Fibroblast of skin of right biceps (primary cell): ENCODE measurements around the gene EGFR.

Experiments used
- DNase-seq: peaks from one replicate; pipeline ENCODE4 v3.0.0-alpha.2; 2013

EGFR gene

GRCh38 chr7:55018361-55019190 lies at the start of gene EGFR:
TSS of gene EGFR (plus strand) at chr7:55019017. CDS start at chr7:55019278, 261 bp downstream.
- DNase-seq = peak; percentile 75

- DNase-seq = no peak
These were observed 49.4 kb upstream of the EGFR start for GRCh38 chr7:54969208-54969967.

- no peak for DNase-seq
These were observed 46.0 kb upstream of the EGFR start for GRCh38 chr7:54972733-54973294.

GRCh38 chr7:54978364-54979116 lies 40.3 kb upstream of the EGFR start:
- DNase-seq = no peak

- no peak for DNase-seq
These were observed 38.3 kb upstream of the EGFR start for GRCh38 chr7:54980521-54980920.

- DNase-seq = no peak
These were observed 36.9 kb upstream of the EGFR start for GRCh38 chr7:54981913-54982312.

GRCh38 chr7:54985426-54986330 lies 33.1 kb upstream of the EGFR start:
- peak; percentile 92 for DNase-seq

- no peak for DNase-seq
These were observed 32.1 kb upstream of the EGFR start for GRCh38 chr7:54986716-54987115.

GRCh38 chr7:54987772-54988171 lies 31.0 kb upstream of the EGFR start:
- DNase-seq = no peak

- no peak for DNase-seq
These were observed 30.3 kb upstream of the EGFR start for GRCh38 chr7:54988516-54988915.

- peak; percentile 46 for DNase-seq
These were observed 29.2 kb upstream of the EGFR start for GRCh38 chr7:54989453-54990225.

GRCh38 chr7:54991341-54991740 lies 27.5 kb upstream of the EGFR start:
- no peak for DNase-seq

GRCh38 chr7:54992871-54993475 lies 25.8 kb upstream of the EGFR start:
- peak; percentile 27 for DNase-seq

- DNase-seq = no peak
These were observed 23.7 kb upstream of the EGFR start for GRCh38 chr7:54995166-54995565.

- peak; percentile 81 for DNase-seq
These were observed 23.0 kb upstream of the EGFR start for GRCh38 chr7:54995610-54996363.

- no peak for DNase-seq
These were observed 22.4 kb upstream of the EGFR start for GRCh38 chr7:54996391-54996790.

GRCh38 chr7:55004579-55004978 lies 14.2 kb upstream of the EGFR start:
- DNase-seq = no peak

GRCh38 chr7:55005241-55005851 lies 13.5 kb upstream of the EGFR start:
- no peak for DNase-seq

GRCh38 chr7:55006499-55006898 lies 12.3 kb upstream of the EGFR start:
- DNase-seq = no peak
